Esophagus muscularis mucosa (tissue), 4 donors: ENCODE results near the gene ABHD12. TPM values are rescaled to one million over a fixed set of nuclear protein-coding genes. Genes with fewer than 3 reads are reported as not detected.
A peak's percentile ranks its signal among the peaks of the same experiment; 100 is the strongest.

Experiments
- DNase-seq: peaks from one replicate; pipeline ENCODE4 v3.0.0-alpha.2; 2017; ENCODE audit errors: extremely low spot score
- H3K27ac ChIP-seq, 4 donors: fragments of 200-600 bp; sonication (generic); replicated peaks in 1 of 4; 1 replicate in 3 of 4; 2 replicates in 1 of 4; pipeline ENCODE4 v1.5.1; 2016 to 2019; ENCODE audit warnings: mild to moderate bottlenecking in 1 of 4
- H3K27me3 ChIP-seq, 4 donors: fragments of 200-600 bp; sonication (generic); one replicate each; pipeline versions ENCODE4 v1.5.1 to v1.6.0; 2016 to 2019
- H3K36me3 ChIP-seq, 4 donors: fragments of 200-600 bp; sonication (generic); one replicate each; pipeline ENCODE4 v1.5.1; 2016 to 2019
- H3K4me1 ChIP-seq, 4 donors: fragments of 200-600 bp; sonication (generic); one replicate each; pipeline ENCODE4 v1.5.1; 2016 to 2019
- H3K4me3 ChIP-seq, 4 donors: fragments of 200-600 bp; sonication (generic); 1 replicate in 2 of 4; 2 replicates in 2 of 4; pipeline ENCODE4 v1.5.1; 2016 to 2019; ENCODE audit warnings: mild to moderate bottlenecking in 4 of 4, moderate library complexity in 1 of 4
- H3K9me3 ChIP-seq, 4 donors: fragments of 200-600 bp; sonication (generic); 1 replicate in 3 of 4; 2 replicates in 1 of 4; pipeline ENCODE4 v1.5.1; 2016 to 2019
- EP300 ChIP-seq: sonication (generic); formaldehyde crosslinking; IDR thresholded peaks from one replicate; pipeline ENCODE4 v1.6.1; 2017; ENCODE audit warnings: antibody characterized with exemption
- POLR2A ChIP-seq: fragments of 450-650 bp; IDR thresholded peaks from one replicate; pipeline ENCODE4 v1.6.1; 2017; ENCODE audit warnings: antibody characterized with exemption, moderate library complexity, mild to moderate bottlenecking, low read depth
- POLR2AphosphoS5 ChIP-seq, 2 donors: sonication (generic); formaldehyde crosslinking; IDR thresholded peaks; one replicate each; pipeline ENCODE4 v1.6.1; 2017; ENCODE audit warnings: antibody characterized with exemption in 2 of 2
- WGBS: methylation state at CpG from one replicate; pipeline ENCODE4 v1.1.5; 2018; 5-methylcytosine and 5-hydroxymethylcytosine counted together
- intact Hi-C: fragments of 100-400 bp; cut with DNase I; formaldehyde crosslinking; loops from one replicate; pipeline ENCODE4 v1.15.1; 2023
- total RNA-seq, 4 donors: library from RNA; depleted of rRNA; stranded (reverse); fragments of >200 nt; gene quantifications; one replicate each; pipeline versions ENCODE4 v1.1.0 to v1.2.1, GENCODE V29; 2016
- TF ChIP-seq, protein P1 (sequence below), 3 experiments: fragments of 200-600 bp in 2 of 3; fragments of 450-650 bp in 1 of 3; sonication (generic) in 2 of 3; IDR thresholded peaks; one replicate each; pipeline ENCODE4 v1.5.1; 2017 to 2019; ENCODE audit warnings: antibody characterized with exemption in 3 of 3, mild to moderate bottlenecking in 2 of 3, moderate library complexity in 1 of 3

ABHD12 gene
- total RNA-seq, 4 donors from 2014 or later: 27.0 to 41.6 (median 35.4) TPM

DNA sequence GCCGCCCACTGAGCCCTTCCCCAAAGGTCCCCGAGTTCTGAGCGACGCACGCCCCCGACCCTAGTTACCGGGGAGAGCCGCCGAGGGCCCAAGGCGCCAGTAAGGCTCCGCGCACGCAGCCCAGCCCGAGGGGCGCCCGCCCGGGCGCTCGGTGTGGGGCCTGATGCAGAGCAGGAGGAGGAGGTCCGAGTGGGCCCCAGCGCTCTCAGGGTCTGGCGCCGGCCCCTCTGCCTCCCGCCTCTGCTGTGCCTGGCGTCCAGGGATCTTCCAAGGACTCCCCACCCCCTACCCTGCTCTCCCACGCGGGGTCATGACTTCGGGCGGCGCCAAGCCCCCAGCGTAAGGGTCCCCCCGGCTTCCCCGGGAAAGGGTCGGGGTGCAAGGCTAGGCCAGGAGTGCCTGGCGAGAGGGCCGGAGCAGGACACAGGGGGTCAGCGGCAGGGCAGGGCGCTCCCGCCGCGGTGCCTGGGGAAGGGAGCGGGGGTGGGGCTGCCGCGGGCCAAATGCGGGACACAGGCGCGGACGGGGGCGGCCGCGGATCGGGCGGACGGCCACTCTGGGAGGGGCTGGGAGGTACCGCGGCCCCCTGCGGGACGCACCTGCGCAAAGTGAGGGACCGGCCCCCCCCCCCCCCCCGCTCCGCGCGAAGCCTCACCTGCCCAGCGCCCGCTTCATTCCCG is 637 bp downstream of the ABHD12 start:
- Histone ChIP-seq H3K4me3 (peak overlapping the region; percentile 77 to 92 (median 90)), H3K27ac (peak overlapping the region; percentile 92 to 98 (median 94)), H3K4me1 (peaks cover 4 to 20% (median 19%) of the 10 kb centered on the region in 4 donors), H3K27me3 (no peaks in the 10 kb centered on the region), H3K9me3 (no peaks in the 10 kb centered on the region), H3K36me3 (no peaks in the 10 kb centered on the region)
- DNase-seq: no peak
- TF ChIP-seq EP300: no peak
- TF ChIP-seq POLR2AphosphoS5 (IDR thresholded peaks at IDR 0.05): no peak
- no peak for TF ChIP-seq POLR2A
- TF ChIP-seq, protein P1, sequence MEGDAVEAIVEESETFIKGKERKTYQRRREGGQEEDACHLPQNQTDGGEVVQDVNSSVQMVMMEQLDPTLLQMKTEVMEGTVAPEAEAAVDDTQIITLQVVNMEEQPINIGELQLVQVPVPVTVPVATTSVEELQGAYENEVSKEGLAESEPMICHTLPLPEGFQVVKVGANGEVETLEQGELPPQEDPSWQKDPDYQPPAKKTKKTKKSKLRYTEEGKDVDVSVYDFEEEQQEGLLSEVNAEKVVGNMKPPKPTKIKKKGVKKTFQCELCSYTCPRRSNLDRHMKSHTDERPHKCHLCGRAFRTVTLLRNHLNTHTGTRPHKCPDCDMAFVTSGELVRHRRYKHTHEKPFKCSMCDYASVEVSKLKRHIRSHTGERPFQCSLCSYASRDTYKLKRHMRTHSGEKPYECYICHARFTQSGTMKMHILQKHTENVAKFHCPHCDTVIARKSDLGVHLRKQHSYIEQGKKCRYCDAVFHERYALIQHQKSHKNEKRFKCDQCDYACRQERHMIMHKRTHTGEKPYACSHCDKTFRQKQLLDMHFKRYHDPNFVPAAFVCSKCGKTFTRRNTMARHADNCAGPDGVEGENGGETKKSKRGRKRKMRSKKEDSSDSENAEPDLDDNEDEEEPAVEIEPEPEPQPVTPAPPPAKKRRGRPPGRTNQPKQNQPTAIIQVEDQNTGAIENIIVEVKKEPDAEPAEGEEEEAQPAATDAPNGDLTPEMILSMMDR (IDR thresholded peaks at IDR 0.05): no peak
- no CpG with 5 or more reads among the region's 67 CpGs for WGBS
- intact Hi-C loops: loop anchor here (2.0 to 5.0 kb wide), 3 partner anchors 141 to 398 kb away; partner anchors contain the start of genes APMAP, ENTPD6 and PYGB

DNA sequence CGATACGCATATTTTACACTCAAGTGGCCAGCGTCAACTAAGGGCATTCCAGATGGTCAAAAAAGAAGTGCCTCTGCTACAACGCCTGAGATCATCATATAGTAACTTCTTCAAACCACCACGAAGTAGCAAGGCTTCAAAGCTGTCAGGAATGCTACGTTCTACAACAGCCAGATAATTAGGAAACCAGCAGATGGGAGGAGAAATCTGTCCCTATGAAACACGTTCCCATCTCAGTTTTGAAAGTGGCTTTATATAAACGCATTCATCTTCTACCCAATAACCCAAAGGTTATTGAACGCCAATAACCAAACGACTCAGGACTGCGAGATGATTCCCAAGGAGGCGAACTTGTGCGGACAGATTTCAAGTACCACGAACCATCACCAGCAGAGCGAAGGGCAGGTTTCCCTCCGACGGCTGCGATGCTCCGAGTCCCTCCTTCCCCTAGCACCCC is 1.2 kb downstream of the ABHD12 start:
- TF ChIP-seq, protein P1 (IDR thresholded peaks at IDR 0.05): no peak
- no peak for TF ChIP-seq POLR2AphosphoS5 (IDR thresholded peaks at IDR 0.05)
- peak overlapping the region; percentile 92 to 98 (median 94) for H3K27ac ChIP-seq
- no peak for DNase-seq
- H3K4me3 ChIP-seq: peak overlapping the region; percentile 77 to 92 (median 90)
- no peaks in the 10 kb centered on the region for H3K9me3 ChIP-seq
- intact Hi-C loops: no loop called here
- no peaks in the 10 kb centered on the region for H3K36me3 ChIP-seq
- 15% methylated on average over 19 of the region's 19 CpGs for WGBS
- peaks cover 4 to 23% (median 20%) of the 10 kb centered on the region in 4 donors for H3K4me1 ChIP-seq
- H3K27me3 ChIP-seq: no peaks in the 10 kb centered on the region

GRCh38 chr20:25382704-25383370 is 7.8 kb downstream of the ABHD12 start:
- DNase-seq: no peak
- intact Hi-C loops: no loop called here
- 94% methylated on average over 5 of the region's 5 CpGs for WGBS

DNA sequence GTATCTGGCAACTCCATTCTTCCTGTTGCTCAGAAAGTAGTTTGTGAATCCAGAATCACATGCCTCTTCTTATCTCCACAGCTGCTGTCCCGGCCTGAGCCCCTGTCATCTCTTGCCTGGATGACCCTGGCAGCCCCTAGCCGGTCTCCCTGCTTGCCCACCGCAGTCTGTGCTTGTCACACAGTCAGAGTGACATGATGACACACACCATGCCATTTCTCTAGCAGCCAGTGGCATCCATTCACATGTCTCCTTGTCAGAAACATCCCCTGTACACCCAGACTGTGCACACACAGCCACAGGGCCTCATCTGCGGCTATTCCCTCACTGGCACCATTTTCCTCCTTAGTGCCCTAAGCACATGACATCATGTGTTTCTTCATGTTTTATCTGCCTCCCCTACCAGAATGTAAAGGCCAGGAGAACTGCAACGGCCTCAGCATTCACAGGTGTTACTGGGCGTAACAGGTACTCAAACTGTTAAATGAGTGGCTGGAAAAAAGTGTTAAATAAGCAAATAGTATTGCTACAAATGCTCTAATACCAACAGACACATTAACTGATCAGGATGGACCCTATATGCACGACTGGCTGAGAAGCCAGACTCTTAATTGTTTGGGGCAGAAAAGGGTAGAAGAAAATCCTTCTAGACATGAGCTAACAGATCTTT is 9.6 kb downstream of the ABHD12 start:
- TF ChIP-seq POLR2AphosphoS5 (IDR thresholded peaks at IDR 0.05) (no peak), EP300 (no peak)
- TF ChIP-seq, protein P1 (IDR thresholded peaks at IDR 0.05): no peak
- H3K4me3 ChIP-seq: no peak overlapping the region
- H3K4me1 ChIP-seq: peaks cover 6 to 24% (median 14%) of the 10 kb centered on the region in 4 donors
- H3K9me3 ChIP-seq: no peaks in the 10 kb centered on the region
- 91% methylated on average over 7 of the region's 7 CpGs for WGBS
- H3K27me3 ChIP-seq: no peaks in the 10 kb centered on the region
- no peak for DNase-seq
- no peak overlapping the region for H3K27ac ChIP-seq
- H3K36me3 ChIP-seq: peaks cover 0 to 6% (median 3%) of the 10 kb centered on the region in 4 donors
- intact Hi-C loops: no loop called here

More at GRCh38 chr20:25382704-25383370, 7.8 kb downstream of the ABHD12 start:
- Histone ChIP-seq H3K36me3 (peaks cover 0 to 6% (median 3%) of the 10 kb centered on the region in 4 donors), H3K4me1 (peaks cover 0 to 11% (median 4%) of the 10 kb centered on the region in 4 donors), H3K27me3 (no peaks in the 10 kb centered on the region), H3K9me3 (no peaks in the 10 kb centered on the region), H3K27ac (no peak overlapping the region), H3K4me3 (no peak overlapping the region)
- no peak for TF ChIP-seq POLR2AphosphoS5 (IDR thresholded peaks at IDR 0.05)
- TF ChIP-seq, protein P1 (IDR thresholded peaks at IDR 0.05): no peak
- no peak for TF ChIP-seq POLR2A
- no peak for TF ChIP-seq EP300
